Stomach (tissue), 4 donors: ENCODE data around the gene ABR.

Source experiments
- CTCF ChIP-seq, 7 experiments: fragments of 450-650 bp in 4 of 7; fragments of 200-600 bp in 3 of 7; sonication (generic) in 3 of 7; IDR thresholded peaks; one replicate each; pipeline ENCODE4 v1.5.1; 2016 to 2019; ENCODE audit warnings: antibody characterized with exemption in 7 of 7, control low read depth in 2 of 7, mild to moderate bottlenecking in 1 of 7
- EP300 ChIP-seq: sonication (generic); formaldehyde crosslinking; IDR thresholded peaks from one replicate; pipeline ENCODE4 v1.6.1; 2017; ENCODE audit warnings: antibody characterized with exemption
- POLR2A ChIP-seq, 4 donors: fragments of 450-650 bp; IDR thresholded peaks; one replicate each; pipeline ENCODE4 v1.6.1; 2016; ENCODE audit warnings: antibody characterized with exemption in 4 of 4, control low read depth in 2 of 4, mild to moderate bottlenecking in 1 of 4, moderate library complexity in 1 of 4
- POLR2AphosphoS5 ChIP-seq, 3 donors: sonication (generic); formaldehyde crosslinking; IDR thresholded peaks; one replicate each; pipeline ENCODE4 v1.6.1; 2016; ENCODE audit warnings: antibody characterized with exemption in 3 of 3

- TF ChIP-seq CTCF (IDR thresholded peaks at IDR 0.05) (no peak), POLR2A (IDR thresholded peaks at IDR 0.05) (no peak), POLR2AphosphoS5 (IDR thresholded peaks at IDR 0.05) (no peak), EP300 (no peak)
Observed at GRCh38 chr17:1089915-1090314, 89.9 kb downstream of the ABR start.
